Uterus (tissue), 2 donors: ENCODE data around the gene CAPN15.

ENCODE experiments used
- CTCF ChIP-seq, 4 experiments: fragments of 200-600 bp in 2 of 4; fragments of 450-650 bp in 2 of 4; sonication (generic) in 2 of 4; IDR thresholded peaks; one replicate each; pipeline ENCODE4 v1.5.1; 2016 to 2019; ENCODE audit warnings: antibody characterized with exemption in 4 of 4, mild to moderate bottlenecking in 2 of 4, moderate library complexity in 1 of 4
- POLR2A ChIP-seq, 2 donors: fragments of 450-650 bp; IDR thresholded peaks; one replicate each; pipeline ENCODE4 v1.6.1; 2016; ENCODE audit warnings: antibody characterized with exemption in 2 of 2, mild to moderate bottlenecking in 1 of 2, moderate library complexity in 1 of 2

DNA sequence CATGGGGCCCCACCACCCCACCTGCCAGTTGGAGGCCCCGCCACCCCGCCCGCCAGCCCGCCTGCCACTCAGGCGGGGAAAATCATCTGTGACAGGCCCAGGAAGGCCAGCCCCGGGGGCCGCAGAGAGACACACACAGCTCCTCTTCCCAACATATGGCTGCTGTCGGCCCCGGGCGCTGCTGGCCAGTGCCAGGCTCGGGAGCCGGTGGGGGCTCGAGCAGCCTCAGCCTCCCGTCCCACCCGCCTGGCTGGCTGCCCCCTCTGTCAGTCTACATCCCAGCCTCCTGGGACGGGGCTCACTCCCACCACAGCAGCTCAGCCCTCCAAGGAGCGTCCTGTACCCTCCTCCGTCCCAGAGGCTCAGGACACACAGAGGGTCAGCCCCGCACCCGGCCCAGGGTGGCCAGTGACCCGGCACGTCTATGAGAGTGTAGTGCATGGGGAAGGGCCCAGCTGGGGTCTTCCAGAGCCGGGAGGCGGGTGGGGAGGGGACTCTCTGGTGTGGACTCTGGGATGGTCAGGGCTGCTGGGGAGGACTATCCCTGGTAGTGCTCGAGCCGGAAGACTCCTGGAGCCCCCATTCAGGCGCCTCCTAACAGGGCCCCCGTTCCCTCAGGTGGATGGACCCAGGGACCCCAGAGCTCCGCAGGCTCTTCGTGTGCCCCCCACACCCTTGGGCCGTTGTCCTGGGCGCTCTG lies 29.1 kb downstream of the CAPN15 start:
- no peak for TF ChIP-seq CTCF (IDR thresholded peaks at IDR 0.05)
- no peak for TF ChIP-seq POLR2A (IDR thresholded peaks at IDR 0.05)
